GM23248 (cell line): ENCODE results near the gene SLMAP.

Source experiments
- EZH2 ChIP-seq: fragments of 200-600 bp; sonication (generic); IDR thresholded peaks from 2 replicates; pipeline ENCODE4 v1.6.1; 2018; ENCODE audit warnings: antibody characterized with exemption, mild to moderate bottlenecking; ENCODE audit not compliant: insufficient read depth, poor library complexity, severe bottlenecking
- EZH2phosphoT487 ChIP-seq: fragments of 200-600 bp; sonication (generic); IDR thresholded peaks from 2 replicates; pipeline ENCODE4 v1.6.1; 2018; ENCODE audit warnings: antibody characterized with exemption, moderate library complexity, mild to moderate bottlenecking, low read depth; ENCODE audit not compliant: insufficient read depth

DNA sequence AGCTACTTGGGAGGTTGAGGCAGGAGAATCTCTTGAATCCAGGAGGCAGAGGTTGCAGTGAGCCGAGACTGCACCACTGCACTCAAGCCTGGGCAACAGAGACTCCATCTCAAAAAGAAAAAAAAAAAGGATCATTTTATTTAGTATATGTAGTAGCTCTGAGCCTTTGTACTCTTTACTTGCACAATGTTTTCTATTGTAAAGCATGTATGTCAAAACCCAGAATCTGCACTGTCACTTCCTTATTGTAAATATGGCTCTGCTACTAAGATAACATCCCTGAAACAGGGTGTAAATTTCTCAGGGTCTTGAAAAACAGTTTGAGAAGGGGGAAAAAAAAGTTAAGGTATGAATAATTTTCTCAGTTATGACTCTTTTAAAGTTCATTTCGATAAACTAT lies 35.1 kb downstream of the SLMAP start:
- no peak for TF ChIP-seq EZH2phosphoT487
- TF ChIP-seq EZH2: no peak
